RPMI8226 (cell line): ENCODE data around the gene CRHR1.

ENCODE experiments used
- DNase-seq: peaks from one replicate; pipeline ENCODE4 v3.0.0-alpha.2; 2015

CRHR1 gene

DNA sequence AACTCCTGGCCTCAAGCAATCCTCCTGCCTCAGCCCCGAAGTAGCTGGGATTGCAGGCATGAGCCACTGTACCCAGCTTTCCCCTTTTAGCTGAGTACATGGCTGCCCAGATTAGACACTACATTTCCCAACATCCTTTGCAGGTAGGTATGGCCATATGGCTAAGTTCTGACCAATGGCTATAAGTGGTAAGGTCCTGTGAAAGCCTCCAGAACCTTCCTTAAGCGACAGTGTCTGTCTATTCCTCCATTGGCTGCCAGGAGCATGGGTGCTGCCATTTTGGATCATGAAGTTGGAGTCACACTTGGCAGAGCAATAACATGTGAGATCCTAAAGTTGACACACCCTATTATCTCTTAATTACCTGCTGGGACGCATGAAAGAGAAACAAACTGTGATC lies 24.4 kb upstream of the CRHR1 start:
- DNase-seq: no peak

DNA sequence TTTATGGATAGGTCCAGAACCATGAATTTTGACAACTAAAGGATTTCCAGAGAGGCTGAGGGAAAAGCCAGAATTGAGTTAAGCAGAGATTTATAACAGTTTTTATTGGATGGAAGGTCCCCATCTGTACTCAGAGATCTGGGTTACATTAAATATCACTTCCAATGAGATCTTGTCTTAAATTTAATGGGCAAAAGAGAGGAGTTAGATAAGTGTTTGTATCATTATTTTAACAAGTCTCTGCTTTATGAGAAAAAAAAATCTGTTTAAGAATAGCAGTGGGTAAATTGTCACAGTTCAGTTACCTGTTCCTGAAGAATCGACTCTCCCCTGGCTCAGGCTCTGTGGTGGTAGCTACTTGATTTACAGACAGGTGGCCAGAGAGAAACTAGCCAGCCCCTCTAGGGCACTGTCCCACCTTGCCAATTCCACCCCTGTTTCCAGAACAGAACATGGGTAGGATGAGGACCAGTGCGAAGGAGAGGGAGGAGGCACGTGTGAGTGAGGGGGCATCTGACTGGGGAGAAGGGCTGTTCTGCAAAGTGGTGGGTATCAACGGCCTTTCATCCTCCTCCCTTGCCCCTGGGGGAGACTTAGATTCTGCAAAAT lies 22.1 kb upstream of the CRHR1 start:
- no peak for DNase-seq

- no peak for DNase-seq
Measured at GRCh38 chr17:45763182-45763581, 20.9 kb upstream of the CRHR1 start.

- DNase-seq: no peak
Measured at GRCh38 chr17:45764479-45764878, 19.6 kb upstream of the CRHR1 start.

DNA sequence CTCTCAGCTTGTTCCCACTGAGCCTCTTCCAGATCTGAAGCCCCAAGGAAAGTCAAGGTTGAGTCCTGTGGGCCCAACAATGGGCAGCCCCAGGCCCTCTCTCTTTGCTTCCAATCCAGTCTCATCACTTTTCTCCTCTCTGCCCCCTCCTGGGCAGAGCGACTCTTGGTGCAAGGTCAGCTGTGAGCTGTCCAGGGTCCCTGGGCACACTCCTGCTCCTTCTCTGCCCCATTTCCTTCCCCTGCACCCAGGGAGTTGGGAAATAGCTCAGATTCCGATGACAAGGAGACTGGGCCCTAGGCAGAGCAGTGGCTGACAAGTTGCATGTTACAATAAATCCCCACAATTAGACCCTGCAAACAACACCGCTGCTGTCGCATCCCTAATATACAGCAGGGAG lies 16.1 kb upstream of the CRHR1 start:
- DNase-seq: no peak

DNA sequence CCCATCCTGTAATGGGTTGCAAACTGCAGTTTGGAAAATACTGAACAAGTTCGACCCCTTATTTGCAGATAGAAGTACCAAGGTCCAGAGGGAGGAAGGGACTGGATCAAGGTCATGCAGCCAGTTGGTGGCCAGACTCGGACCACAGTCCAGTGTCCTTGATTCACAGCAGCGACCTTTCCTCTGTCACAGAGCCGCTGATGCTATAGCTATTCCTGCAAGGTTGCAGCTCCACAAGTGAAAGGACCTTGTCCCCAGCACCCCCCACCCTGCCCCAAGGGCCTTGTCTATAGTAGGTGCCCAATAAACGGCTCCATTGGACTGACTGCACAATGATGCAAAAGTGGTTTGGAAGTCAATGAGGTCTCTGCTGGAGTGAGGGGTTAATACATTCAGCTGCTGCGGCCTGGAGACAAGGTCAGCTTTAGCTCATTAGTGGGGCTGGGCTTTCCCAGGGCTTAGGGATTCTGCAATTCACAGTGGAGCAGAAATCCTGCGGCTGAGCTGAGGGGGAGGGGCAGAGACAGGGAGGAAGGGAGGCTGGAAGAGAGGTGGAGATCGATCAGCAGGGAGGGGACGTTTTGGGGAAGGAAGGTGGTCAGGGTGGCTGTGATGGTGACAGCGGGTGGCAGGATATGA lies 13.4 kb upstream of the CRHR1 start:
- no peak for DNase-seq

GRCh38 chr17:45771271-45771959 lies 12.7 kb upstream of the CRHR1 start:
- DNase-seq: no peak

DNA sequence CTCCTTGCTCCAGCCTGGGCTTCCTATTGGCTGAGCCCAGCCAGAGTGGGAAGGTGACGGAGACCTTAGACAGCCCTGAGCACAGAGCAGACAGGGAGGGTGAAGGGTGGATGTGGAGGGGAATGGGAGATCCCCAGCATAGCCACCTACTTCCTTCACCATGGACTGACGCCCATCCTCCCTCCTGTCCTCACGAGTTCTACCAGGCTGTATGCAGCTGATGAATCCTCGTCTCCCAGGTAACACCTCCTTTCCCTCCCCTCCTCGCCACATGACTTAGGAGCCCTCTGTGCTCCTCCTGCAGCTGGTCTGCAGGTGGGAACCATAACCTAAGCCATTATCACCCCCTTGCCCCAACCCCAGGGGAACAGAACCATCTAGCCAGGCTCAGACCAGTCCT lies 9.0 kb upstream of the CRHR1 start:
- DNase-seq: no peak

- DNase-seq: peak; percentile 22
Measured at GRCh38 chr17:45775576-45776011, 8.5 kb upstream of the CRHR1 start.

DNA sequence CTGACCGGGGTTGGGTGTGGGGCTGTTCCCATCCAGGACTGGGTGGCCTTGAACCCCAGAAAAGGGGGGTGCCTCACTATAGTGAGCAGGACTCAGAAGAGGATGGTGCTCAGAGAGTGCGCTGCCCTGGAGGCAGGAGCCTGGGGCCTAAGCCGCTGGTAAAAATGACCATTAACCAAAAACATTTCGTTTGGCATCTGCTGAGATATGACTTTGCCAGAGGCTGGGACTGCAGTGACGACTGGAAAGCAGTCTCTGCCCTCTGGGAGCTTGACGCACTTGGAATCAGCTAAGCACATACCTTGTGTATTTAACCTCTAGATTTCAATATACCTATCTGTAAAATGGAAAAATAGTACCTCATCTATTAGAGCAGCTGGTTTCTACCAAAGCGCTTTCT lies 7.2 kb upstream of the CRHR1 start:
- DNase-seq: no peak

DNA sequence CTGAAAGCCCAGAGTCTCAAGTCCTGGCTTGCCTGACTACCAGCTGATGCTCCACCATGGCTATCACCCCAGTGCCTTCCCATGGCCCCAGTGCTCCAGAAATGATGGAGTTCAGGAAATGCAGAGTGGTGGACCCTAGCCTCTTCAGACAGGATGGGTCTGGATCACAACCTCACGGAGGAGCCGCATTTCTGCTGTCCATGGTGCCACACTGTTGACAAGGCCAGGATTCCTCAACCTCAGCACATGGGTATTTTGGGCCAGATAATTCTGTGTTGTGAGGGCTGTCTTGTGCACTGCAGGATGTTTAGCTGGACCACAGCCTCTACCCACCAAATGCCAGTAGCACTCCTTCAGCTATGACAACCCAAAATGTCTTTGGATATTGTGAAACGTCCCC lies 6.7 kb upstream of the CRHR1 start:
- no peak for DNase-seq

DNA sequence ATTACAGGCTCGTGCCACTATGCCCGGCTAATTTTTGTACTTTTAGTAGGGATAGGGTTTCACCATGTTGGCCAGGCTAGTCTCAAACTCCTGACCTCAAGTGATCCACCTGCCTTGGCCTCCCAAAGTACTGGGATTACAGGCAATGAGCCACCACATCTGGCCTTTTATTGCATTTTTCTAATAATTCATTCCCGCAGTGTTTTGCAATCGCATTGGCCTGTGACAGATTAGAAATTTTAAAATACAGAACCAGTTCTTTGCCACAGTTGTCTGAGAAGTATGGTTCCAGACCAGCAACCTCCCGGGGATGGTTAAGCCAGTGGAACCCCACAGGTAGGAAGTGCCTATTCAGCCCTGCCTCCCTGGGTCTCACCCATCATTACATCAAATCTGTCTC lies 3.2 kb upstream of the CRHR1 start:
- DNase-seq: no peak

- peak; percentile 28 for DNase-seq
Measured at GRCh38 chr17:45782889-45783592, 1.1 kb upstream of the CRHR1 start.

DNA sequence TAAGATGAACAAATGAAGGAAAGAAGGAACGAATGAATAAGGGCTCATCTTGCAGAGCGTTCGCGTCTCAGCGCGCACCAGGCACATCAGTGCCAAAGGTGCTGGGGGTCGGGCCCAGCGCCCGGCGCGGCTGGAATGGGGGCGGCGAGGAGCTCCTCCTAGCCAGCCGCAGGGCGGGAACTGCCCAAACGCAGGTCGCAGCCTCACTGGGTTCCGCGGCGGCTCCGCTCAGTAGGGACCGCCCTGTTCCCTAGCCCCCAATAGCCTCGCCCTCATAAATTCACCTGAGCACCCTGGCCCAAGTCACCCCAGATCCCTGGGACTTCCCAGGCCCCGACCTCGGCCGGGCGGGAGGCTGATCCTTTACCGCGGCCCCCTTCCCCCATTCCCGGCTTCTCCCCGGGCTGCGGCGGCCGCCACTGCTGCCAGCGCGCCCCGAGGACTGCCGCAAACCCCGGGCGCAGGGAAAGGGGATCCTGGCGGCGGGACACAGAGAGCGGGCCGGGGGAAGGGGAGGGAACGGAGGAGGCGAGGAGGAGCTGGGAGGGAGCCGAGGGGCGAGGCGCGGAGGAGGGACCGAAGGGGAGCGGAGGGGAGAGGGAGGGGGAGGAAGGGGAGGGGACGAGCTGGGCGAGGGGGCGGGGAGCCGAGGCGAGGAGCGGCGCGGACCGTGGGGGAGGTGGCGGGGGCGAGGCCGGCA lies 377 bp upstream of the CRHR1 start:
- no peak for DNase-seq

GRCh38 chr17:45784741-45785479 lies 790 bp downstream of the CRHR1 start:
- DNase-seq: peak; percentile 55

- DNase-seq: no peak
Measured at GRCh38 chr17:45785480-45786193, 1.5 kb downstream of the CRHR1 start.

GRCh38 chr17:45786349-45786748 lies 2.2 kb downstream of the CRHR1 start:
- no peak for DNase-seq

- no peak for DNase-seq
Measured at GRCh38 chr17:45787044-45787443, 2.9 kb downstream of the CRHR1 start.

DNA sequence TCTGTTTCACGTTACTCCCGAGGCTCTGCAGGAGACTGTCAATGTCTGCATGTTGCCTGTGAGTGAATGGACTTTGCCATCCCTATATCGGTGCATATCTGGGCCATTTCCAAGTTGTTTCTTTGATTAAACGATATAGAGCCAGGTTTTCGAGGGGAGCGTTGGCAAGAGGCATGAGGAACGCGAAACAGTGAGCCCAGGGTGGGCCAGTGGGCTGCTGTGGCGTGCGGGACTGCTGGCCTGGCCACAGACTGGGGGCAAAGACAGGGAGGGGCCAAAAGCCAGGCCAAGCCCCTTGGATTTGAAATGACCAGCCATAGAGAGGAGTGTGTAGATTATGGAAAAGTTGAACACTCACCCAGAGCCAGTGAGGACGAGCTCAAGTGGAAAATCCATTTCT lies 3.5 kb downstream of the CRHR1 start:
- DNase-seq: no peak

DNA sequence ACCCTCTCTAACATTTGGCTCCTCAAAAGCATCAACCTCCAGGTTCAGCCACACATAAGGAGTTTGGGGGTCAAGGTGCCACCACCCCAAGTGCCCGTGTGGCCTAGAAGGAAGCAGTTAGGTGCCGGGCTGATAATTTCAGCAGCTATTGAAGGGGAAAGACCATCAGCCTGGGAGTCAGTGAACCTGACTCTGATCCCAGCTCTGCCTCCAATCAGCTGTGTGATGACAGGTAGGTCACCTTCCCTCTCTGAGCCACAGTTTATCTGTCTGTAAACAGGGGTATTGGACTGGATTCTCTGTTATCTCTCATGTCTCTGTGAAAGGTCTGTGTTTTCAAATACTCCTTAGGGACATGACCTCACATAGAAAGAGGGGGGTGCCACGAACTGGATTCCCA lies 3.9 kb downstream of the CRHR1 start:
- no peak for DNase-seq

- DNase-seq: no peak
Measured at GRCh38 chr17:45789874-45790273, 5.8 kb downstream of the CRHR1 start.
